ENCODE measurements around the gene INIP. TPM values are rescaled to one million over a fixed set of nuclear protein-coding genes. Genes with fewer than 3 reads are reported as not detected.

INIP gene
- total RNA-seq, 2 donors from 2014 or later: 16.1 to 19.3 TPM

- Histone ChIP-seq H3K36me3 (ENCODE audit: control insufficient read depth, insufficient read depth, low read length) (no peaks in the 10 kb centered on the region), H3K4me3 (ENCODE audit: low read length) (no peak overlapping the region), H3K9me3 (ENCODE audit: control insufficient read depth, low read length) (peaks cover under 1% of the 10 kb centered on the region), H3K9ac (ENCODE audit: extremely low read depth, low read length, poor library complexity, severe bottlenecking) (no peak overlapping the region), H3K4me1 (ENCODE audit: control insufficient read depth, insufficient read depth, low read length) (peaks cover 3% of the 10 kb centered on the region), H3K27ac (ENCODE audit: low read depth, low read length) (no peak overlapping the region), H3K27me3 (ENCODE audit: control insufficient read depth, insufficient read depth, low read length, poor library complexity, severe bottlenecking) (no peaks in the 10 kb centered on the region)
- Mint-ChIP-seq H3K27me3 (ENCODE audit: insufficient read depth) (no peaks in the 10 kb centered on the region), H3K4me3 (no peak overlapping the region), H3K36me3 (ENCODE audit: low read depth) (no peaks in the 10 kb centered on the region), H3K9me3 (no peaks in the 10 kb centered on the region), H3K4me1 (peaks cover 22% of the 10 kb centered on the region), H3K27ac (no peak overlapping the region)
- no peak for DNase-seq
- TF ChIP-seq CTCF (conservative IDR thresholded peaks at IDR 0.05): no peak
- 86 to 90% methylated on average over 5 to 8 of the region's 8 CpGs for WGBS, 2 experiments (ENCODE audit: insufficient coverage in 1 of 2, insufficient read length in 1 of 2)
These were observed 42.9 kb upstream of the INIP start for GRCh38 chr9:112760821-112761220.

- H3K9me3 ChIP-seq (ENCODE audit: control insufficient read depth, low read length): no peaks in the 10 kb centered on the region
- H3K4me1 ChIP-seq (ENCODE audit: control insufficient read depth, insufficient read depth, low read length): peaks cover 11% of the 10 kb centered on the region
- no peaks in the 10 kb centered on the region for H3K36me3 ChIP-seq (ENCODE audit: control insufficient read depth, insufficient read depth, low read length)
- Mint-ChIP-seq H3K27me3 (ENCODE audit: insufficient read depth) (no peaks in the 10 kb centered on the region), H3K36me3 (ENCODE audit: low read depth) (no peaks in the 10 kb centered on the region), H3K4me1 (peaks cover 32% of the 10 kb centered on the region), H3K9me3 (no peaks in the 10 kb centered on the region), H3K27ac (no peak overlapping the region), H3K4me3 (no peak overlapping the region)
- H3K27me3 ChIP-seq (ENCODE audit: control insufficient read depth, insufficient read depth, low read length, poor library complexity, severe bottlenecking): no peaks in the 10 kb centered on the region
- no peak overlapping the region for H3K27ac ChIP-seq (ENCODE audit: low read depth, low read length)
- H3K4me3 ChIP-seq (ENCODE audit: low read length): no peak overlapping the region
- no peak for DNase-seq
- TF ChIP-seq CTCF (conservative IDR thresholded peaks at IDR 0.05): no peak
- H3K9ac ChIP-seq (ENCODE audit: extremely low read depth, low read length, poor library complexity, severe bottlenecking): no peak overlapping the region
- WGBS, 2 experiments (ENCODE audit: insufficient coverage in 1 of 2, insufficient read length in 1 of 2): 90 to 94% methylated on average over 2 of the region's 2 CpGs
These were observed 40.0 kb upstream of the INIP start for GRCh38 chr9:112757940-112758339.

GRCh38 chr9:112757282-112757883 lies 39.5 kb upstream of the INIP start:
- H3K4me3 ChIP-seq (ENCODE audit: low read length): no peak overlapping the region
- no peaks in the 10 kb centered on the region for H3K9me3 Mint-ChIP-seq

More at GRCh38 chr9:112757282-112757883, 39.5 kb upstream of the INIP start:
- TF ChIP-seq CTCF (conservative IDR thresholded peaks at IDR 0.05): no peak
- no peaks in the 10 kb centered on the region for H3K27me3 ChIP-seq (ENCODE audit: control insufficient read depth, insufficient read depth, low read length, poor library complexity, severe bottlenecking)
- Mint-ChIP-seq H3K27me3 (ENCODE audit: insufficient read depth) (no peaks in the 10 kb centered on the region), H3K4me3 (no peak overlapping the region), H3K4me1 (peaks cover 30% of the 10 kb centered on the region), H3K27ac (no peak overlapping the region), H3K36me3 (ENCODE audit: low read depth) (no peaks in the 10 kb centered on the region)
- H3K36me3 ChIP-seq (ENCODE audit: control insufficient read depth, insufficient read depth, low read length): no peaks in the 10 kb centered on the region
- no peak overlapping the region for H3K27ac ChIP-seq (ENCODE audit: low read depth, low read length)
- 85 to 95% methylated on average over 6 to 7 of the region's 7 CpGs for WGBS, 2 experiments (ENCODE audit: insufficient coverage in 1 of 2, insufficient read length in 1 of 2)
- no peak for DNase-seq
- no peaks in the 10 kb centered on the region for H3K9me3 ChIP-seq (ENCODE audit: control insufficient read depth, low read length)
- no peak overlapping the region for H3K9ac ChIP-seq (ENCODE audit: extremely low read depth, low read length, poor library complexity, severe bottlenecking)
- peaks cover 9% of the 10 kb centered on the region for H3K4me1 ChIP-seq (ENCODE audit: control insufficient read depth, insufficient read depth, low read length)
